GM21786 (cell line): ENCODE measurements around the gene TBL1Y.
"Not testable (repeated sequence)": the region's sequence is repeated elsewhere in the genome, so short reads cannot be mapped to it uniquely, and the experiment has no call there.

Experiments
- ATAC-seq: cut with Tn5 transposase; IDR thresholded peaks from one replicate; pipeline ENCODE4 v1.9.1; 2021; ENCODE audit not compliant: unreplicated experiment

TBL1Y gene

GRCh38 chrY:6972271-6972887, 61.9 kb downstream of the TBL1Y start:
- ATAC-seq = no peak

- ATAC-seq = no peak
These were observed 64.5 kb downstream of the TBL1Y start for GRCh38 chrY:6974971-6975370.

- no peak for ATAC-seq
These were observed 67.3 kb downstream of the TBL1Y start for GRCh38 chrY:6977783-6978182.

GRCh38 chrY:6983221-6983620, 72.7 kb downstream of the TBL1Y start:
- ATAC-seq = no peak

GRCh38 chrY:6987811-6988210, 77.3 kb downstream of the TBL1Y start:
- ATAC-seq = no peak

GRCh38 chrY:6989886-6990620, 79.6 kb downstream of the TBL1Y start:
- ATAC-seq = no peak

- ATAC-seq = no peak
These were observed 81.5 kb downstream of the TBL1Y start for GRCh38 chrY:6992041-6992440.

- no peak for ATAC-seq
These were observed 85.5 kb downstream of the TBL1Y start for GRCh38 chrY:6995987-6996386.

GRCh38 chrY:6997503-6998066, 87.1 kb downstream of the TBL1Y start:
- no peak for ATAC-seq

GRCh38 chrY:6999905-7000304, 89.4 kb downstream of the TBL1Y start:
- no peak for ATAC-seq

GRCh38 chrY:7002581-7002980, 92.1 kb downstream of the TBL1Y start:
- no peak for ATAC-seq

- ATAC-seq = no peak
These were observed 97.4 kb downstream of the TBL1Y start for GRCh38 chrY:7007911-7008310.

- ATAC-seq = no peak
These were observed 98.3 kb downstream of the TBL1Y start for GRCh38 chrY:7008578-7009355.

GRCh38 chrY:7013051-7013450, 102.6 kb downstream of the TBL1Y start:
- no peak for ATAC-seq

- ATAC-seq = no peak
These were observed 106.0 kb downstream of the TBL1Y start for GRCh38 chrY:7016521-7016920.

GRCh38 chrY:7017244-7018080, 107.0 kb downstream of the TBL1Y start:
- no peak for ATAC-seq

GRCh38 chrY:7039037-7039436, 128.5 kb downstream of the TBL1Y start:
- ATAC-seq = no peak

- no peak for ATAC-seq
These were observed 130.2 kb downstream of the TBL1Y start for GRCh38 chrY:7040662-7041061.

- no peak for ATAC-seq
These were observed 131.5 kb downstream of the TBL1Y start for GRCh38 chrY:7041983-7042382.

GRCh38 chrY:7052461-7052860, 142.0 kb downstream of the TBL1Y start:
- not testable (repeated sequence) for ATAC-seq

GRCh38 chrY:7056886-7057285, 146.4 kb downstream of the TBL1Y start:
- ATAC-seq = no peak
